GM10266 (cell line): Measurements from ENCODE around the gene CBLN1.

Source experiments
- DNase-seq: peaks from one replicate; pipeline ENCODE4 v3.0.0; 2012; ENCODE audit errors: extremely low spot score
- CTCF ChIP-seq: IDR thresholded peaks from 2 replicates; pipeline ENCODE4 v1.5.1; 2012; ENCODE audit warnings: mild to moderate bottlenecking, low read depth; ENCODE audit not compliant: control insufficient read depth, insufficient read depth; ENCODE audit errors: missing control alignments

CBLN1 gene

DNA sequence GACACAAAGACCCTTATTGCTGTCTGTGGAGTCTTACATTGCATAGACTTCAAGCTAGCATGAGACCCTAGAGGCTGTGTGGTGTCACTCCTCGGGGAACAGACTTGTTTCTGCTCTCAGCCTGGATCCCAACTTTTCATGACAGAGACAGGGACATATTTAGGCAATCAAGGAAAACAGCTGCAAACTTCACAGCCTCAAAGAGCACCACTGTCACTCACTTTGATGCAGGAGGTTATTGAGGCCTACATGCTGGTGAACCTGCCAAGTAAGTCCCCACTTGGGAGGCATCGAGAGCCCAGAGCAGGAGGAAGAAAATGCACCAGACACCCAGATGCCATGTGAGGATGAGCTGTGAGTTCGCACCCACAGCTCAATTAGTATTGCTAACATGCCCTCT, 10.3 kb downstream of the CBLN1 start:
- no peak for DNase-seq
- TF ChIP-seq CTCF = no peak

GRCh38 chr16:49269201-49269600, 12.4 kb downstream of the CBLN1 start:
- no peak for DNase-seq
- TF ChIP-seq CTCF = no peak

DNA sequence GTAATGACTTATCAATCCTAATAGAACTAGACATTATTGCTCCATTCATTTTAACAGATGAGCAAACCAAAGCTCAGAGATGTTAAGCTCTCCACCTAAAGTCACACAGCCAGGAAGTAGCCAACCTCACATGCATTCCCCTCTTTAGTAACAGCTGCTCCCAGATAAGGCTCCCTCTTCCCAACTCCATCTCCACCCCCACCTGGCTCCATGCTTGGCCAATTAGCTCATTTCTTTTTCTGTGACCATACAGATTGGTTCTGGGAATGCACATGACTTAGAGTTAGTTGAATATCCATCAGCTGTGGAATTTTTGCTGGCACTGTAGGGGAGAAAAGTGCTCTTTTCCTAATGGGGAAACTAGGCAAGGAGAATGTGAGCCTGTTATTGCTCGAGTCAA, 13.0 kb downstream of the CBLN1 start:
- no peak for TF ChIP-seq CTCF
- DNase-seq = no peak

GRCh38 chr16:49262501-49262900, 19.1 kb downstream of the CBLN1 start:
- no peak for DNase-seq
- no peak for TF ChIP-seq CTCF

GRCh38 chr16:49261930-49262329, 19.7 kb downstream of the CBLN1 start:
- no peak for TF ChIP-seq CTCF

DNA sequence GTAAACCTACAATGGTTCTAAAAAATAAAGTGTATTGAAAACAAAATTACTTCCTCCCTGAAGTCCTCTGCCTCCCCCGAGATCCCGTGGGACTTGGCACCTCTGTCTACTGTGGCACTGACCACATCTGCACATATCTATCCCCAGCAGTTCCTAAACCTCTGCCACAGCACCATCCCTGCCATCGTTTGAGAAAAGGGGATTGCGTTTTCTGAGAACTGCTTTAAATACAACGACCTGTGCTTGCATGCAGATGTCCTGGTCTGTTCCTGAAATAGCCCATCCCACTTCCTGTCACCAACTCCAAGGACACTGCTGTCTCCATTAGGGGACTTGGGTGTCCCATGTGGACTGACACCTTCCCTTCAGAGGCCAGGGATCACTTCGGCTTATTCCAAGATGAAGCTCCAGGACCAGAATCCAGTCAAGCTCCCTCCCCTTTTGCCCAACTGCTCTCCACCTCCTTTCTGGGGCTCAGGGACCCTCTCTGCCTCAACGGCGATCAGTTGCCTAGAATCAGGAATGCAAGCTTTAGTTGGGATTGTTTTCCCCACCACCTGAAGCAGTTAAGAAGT, 20.6 kb downstream of the CBLN1 start:
- no peak for DNase-seq
- TF ChIP-seq CTCF = no peak

More at GRCh38 chr16:49261930-49262329, 19.7 kb downstream of the CBLN1 start:
- no peak for DNase-seq

GRCh38 chr16:49260253-49260652, 21.4 kb downstream of the CBLN1 start:
- no peak for TF ChIP-seq CTCF
- no peak for DNase-seq
